Limb (tissue), 2 donors: ENCODE measurements around the gene SNN.

Experiments used
- DNase-seq, 2 donors: peaks; one replicate each; pipeline ENCODE4 v3.0.0-alpha.2; 2016; ENCODE audit errors: extremely low spot score in 2 of 2

Gene SNN

GRCh38 chr16:11667824-11668622 lies at the start of gene SNN:
Gene SNN, plus strand, starts transcription at chr16:11668455. Its CDS starts 7,605 bp downstream, at chr16:11676060.
- peak; percentile 82 to 94 for DNase-seq

- DNase-seq, result no peak
These were observed 48.9 kb upstream of the SNN start for GRCh38 chr16:11619327-11619851.

DNA sequence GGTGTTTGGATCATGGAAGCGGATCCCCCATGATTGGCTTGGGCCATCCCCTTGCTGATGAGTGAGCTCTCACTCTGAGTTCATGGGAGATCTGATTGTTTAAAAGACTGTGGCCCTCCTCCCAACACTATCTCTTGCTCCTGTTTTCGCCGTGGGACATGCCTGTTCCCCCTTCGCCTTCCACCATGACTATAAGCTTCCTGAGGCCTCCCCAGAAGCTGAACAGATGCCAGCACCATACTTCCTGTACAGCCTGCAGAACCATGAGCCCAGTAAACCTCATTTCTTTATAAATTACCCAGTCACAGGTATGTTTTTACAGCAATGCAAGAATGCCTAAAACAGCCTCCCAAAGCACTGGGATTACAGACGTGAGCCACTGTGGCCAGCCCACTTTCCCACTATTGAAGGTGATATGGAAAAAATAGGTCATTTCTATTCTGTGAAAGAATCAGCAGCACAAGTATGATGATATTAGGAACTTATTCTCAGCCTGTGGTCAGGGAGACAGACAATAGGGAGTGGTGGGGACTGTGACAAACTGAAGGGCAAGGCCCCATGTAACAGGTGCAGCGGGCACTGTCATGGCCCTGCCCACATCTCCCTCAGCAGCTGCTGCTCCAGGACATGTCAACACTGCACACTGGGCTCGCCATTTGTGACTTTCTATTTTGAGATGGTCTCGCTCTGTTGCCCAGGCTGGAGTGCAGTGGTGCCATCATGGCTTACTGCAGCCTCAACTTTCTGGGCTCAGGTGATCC lies 47.8 kb upstream of the SNN start:
- DNase-seq, result no peak

DNA sequence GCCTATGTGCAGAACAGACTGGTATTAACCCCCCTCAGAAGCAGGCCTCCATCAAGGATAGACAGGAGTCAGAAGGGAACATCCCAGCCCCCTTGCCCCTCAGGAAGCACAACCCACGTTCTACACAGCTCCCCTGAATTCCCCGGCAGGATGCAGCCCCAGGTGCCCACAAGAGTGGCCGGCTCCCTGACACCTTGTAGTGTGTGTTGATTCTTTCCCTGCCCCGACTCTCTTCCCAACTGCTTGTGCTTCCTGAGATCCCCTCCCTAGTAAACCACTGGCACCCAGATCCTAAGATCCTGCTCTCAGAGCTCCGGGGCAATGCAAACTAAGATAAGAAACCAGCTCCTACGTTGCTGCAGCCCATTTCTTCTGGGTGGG lies 46.7 kb upstream of the SNN start:
- DNase-seq, result no peak

GRCh38 chr16:11621920-11622651 lies 46.2 kb upstream of the SNN start:
- DNase-seq, result peak in 1 of 2 donors; percentile 64

DNA sequence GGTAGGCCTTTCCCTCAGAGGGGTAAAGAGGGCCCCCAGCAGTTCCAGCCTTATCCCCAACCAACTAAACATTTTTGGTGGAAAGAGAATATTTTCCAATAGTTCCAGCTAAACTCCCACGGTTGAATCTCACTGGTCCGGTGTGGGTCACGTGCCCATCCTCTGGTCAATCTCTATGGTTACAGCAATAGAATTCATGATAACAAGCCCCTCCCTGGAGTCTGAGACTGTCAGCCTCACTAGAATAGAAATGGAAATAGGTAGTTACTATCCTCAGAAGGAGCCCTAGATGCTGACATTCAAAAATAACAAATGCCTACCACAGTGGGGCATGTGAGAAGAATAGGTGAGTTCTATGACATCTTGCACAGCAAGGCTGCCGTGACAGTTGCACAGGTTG lies 44.0 kb upstream of the SNN start:
- no peak for DNase-seq

- DNase-seq, result no peak
These were observed 43.3 kb upstream of the SNN start for GRCh38 chr16:11624636-11625607.

GRCh38 chr16:11625769-11626168 lies 42.5 kb upstream of the SNN start:
- no peak for DNase-seq

GRCh38 chr16:11626657-11627291 lies 41.5 kb upstream of the SNN start:
- no peak for DNase-seq

- DNase-seq, result no peak
These were observed 41.0 kb upstream of the SNN start for GRCh38 chr16:11627292-11627663.

DNA sequence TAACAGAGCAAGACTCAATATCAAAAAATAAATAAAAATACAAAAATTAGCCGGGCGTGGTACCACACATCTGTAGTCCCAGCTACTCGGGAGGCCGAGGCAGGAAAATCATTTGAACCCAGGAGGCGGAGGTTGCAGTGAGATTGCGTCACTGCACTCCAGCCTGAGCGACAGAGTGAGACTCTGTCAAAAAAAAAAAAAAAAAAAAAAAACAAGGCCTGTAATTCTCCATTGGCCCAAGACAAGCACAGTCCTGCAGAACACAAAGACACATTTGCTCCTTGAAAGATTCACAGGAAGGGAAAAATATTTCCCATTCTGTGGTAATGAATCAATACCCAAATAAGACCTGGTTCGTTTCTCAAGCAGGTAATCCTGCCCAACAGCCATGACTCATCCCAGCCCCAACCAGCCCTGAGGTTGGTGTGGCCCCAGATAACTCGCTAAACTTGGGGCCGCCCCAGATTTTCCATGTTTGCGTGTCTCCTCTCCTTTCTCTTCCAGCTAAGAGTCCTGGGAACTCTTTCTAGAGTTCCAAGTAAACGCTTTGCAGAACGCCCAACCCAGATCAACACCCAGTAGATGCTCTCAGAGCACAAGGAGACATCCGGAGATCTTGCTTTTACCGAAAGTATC lies 40.3 kb upstream of the SNN start:
- no peak for DNase-seq

DNA sequence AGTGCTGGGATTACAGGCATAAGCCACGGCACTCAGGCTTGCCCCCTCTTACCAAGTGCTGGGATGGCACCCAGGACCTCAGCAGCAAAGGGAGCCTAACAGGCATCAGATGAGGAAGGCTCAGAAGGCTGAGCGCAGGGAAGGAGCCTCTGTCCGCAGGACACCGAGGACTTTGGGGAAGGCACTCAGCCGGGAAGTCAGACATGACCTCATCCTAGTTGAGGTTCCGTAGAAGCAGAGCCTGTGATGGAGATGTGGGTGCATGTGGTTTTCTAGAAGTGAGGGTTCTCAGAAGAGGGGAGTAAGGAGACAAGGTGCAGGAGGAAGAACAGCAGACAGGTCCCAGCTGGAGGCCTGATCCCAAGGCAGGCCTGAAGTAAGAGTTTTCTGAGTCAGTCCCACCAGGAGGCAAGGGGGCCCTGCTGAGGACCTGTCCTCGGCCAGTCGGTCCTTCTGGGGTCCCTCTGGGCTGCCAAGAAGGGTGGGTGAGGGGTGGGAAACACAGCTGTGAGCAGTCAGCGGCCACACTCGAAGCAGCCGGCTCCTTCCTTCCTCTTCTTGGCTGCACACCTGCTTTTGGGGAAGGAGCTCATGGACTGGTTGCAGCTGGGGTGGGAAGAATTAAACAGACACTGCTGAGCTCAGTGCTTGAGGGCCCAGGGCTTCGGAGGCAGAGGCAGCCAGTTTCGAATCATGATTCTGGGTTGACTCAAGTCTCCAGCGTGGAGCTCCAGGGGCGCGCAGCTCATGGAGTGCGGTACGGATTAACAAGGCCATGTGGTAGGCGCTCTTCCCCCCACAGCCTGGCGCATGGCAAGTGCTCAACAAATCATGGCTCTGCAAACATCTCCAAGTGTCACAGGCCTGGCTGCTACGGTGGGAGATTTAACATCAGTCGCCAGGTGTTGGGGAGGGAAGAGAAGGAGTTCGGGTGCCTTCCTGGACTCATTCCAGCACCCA lies 38.9 kb upstream of the SNN start:
- peak; percentile 52 to 57 for DNase-seq

DNA sequence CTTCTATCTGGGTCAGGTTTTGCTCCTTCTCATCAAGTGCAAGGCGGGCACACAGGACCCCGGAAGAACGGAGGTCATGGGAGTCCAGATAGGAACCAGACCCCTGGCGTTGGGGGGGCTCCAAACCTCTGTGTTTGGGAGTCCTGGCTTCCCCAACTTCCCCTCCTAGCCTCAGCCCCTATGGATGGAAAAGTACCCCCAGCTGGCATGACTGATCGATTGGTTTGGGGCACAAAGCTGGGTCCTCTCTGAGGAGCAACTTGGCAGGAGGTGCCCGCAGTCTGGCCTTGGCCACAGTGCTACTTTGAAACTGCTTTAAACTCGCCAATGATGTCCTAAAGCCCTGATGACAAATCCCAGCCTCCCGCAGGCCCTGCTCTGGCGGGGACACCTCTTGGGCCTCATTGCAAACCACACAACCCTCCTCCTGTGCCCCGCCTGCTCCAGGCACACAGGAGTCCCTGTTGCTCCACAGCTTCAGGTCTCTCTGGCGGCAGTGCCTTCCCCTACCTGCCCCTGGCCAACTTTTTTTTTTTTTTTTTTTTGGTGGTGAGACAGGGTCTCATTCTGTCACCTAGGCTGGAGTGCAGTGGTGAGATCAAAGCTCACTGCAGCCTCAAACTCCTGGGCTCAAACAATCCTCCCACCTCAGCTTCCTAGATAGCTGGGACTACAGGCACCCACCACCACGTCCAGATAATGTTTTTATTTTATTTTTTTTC lies 38.0 kb upstream of the SNN start:
- DNase-seq, result no peak

- DNase-seq, result no peak
These were observed 37.5 kb upstream of the SNN start for GRCh38 chr16:11630768-11631056.

GRCh38 chr16:11631214-11631613 lies 37.0 kb upstream of the SNN start:
- no peak for DNase-seq

DNA sequence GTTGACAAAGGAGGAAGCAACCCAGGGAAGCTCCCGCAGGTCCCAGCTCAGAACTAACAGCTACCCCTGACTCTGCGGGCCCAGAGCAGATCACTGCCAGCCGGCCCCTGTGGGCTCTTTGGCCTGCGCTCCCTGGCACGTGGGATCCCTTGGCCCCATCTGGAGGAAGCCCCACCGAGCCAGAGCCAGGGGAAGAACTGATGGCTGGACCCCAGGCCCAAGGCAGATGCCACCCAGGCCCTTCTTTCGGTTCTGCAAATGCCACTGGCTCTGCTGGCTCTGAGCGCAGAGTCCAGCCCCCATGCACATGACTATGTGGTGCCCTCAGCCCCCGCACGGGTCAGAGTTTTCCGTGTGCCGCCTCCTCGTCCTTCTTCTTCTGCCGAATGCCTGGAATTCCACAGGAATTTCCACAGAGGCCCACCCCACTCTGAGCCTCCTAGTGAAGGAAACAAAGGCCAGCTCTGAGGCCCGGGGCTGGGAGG lies 35.8 kb upstream of the SNN start:
- DNase-seq, result peak; percentile 42 to 72

- no peak for DNase-seq
These were observed 35.1 kb upstream of the SNN start for GRCh38 chr16:11633113-11633512.

DNA sequence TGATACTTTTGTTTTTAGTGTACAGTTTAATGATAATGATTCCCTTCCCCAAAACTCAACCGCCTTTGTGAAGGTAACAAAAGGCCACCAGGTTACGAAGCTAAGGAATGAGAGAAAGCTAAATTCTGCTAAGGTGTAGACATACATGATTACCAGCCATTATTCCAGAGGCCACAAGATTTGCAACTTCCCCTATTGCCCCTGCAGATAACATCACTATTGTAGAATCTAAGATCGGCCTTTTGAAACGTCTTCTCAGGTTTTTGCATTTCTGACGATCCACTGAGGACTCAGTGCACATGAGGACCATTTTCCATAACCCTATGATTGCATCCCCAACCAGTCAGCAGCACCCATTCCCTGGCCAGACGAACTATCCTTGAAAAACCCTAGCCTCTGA lies 33.9 kb upstream of the SNN start:
- no peak for DNase-seq
